AML-193 (cell line): Measurements from ENCODE around the gene ZNF160.
"Not testable (repeated sequence)": the region's sequence is repeated elsewhere in the genome, so short reads cannot be mapped to it uniquely, and the experiment has no call there.

Experiments
- DNase-seq, 2 experiments: peaks; one replicate each; lab custom pipeline; 2025; lab: John Stamatoyannopoulos, UW

ZNF160 gene

DNA sequence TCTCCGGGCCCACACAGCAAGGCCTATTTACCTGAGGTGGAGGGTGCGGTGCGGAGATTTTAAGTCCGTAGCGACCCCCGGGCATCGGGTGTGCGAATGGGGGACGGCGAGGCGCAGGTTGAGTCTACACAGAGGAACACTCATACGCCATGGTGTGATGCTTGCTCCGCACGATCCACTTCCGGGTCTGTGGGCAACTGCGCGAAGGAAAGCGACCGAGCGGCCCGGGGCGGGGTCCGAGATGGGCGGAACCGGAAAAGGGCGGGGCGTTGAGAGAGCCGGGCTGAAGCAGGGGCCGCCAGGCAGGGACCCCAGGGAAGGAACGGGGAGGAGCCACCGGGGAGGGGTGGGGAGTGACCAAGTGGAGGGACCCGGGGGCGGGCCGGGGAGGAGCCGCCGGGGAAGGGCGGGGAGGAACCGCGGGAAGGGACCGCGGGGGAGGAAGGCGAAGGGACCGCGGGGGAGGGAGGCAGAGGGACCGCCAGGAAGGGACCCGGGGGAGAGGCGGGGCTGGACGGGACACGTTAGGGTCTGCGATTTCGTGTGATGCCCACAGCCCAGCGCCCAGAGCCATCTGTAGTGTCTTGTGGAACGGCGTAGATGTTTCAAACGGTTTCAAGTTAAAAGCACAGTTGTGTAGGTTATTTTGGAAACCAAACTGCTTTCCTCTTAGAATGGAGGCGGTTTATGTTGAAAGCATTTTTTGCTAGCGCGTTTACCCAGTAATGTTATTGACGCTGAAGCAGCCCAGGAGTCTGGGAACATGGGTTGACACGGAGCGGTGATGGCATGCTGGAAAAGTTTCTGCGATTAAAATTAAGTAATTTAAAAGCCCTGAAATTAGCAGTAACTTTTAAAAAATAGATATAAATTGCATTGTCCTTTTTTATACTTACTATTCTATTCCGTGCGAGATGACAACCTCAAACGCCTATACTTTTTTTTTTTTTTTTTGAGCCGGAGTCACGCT is at the start of gene ZNF160:
TSS of gene ZNF160 (minus strand) at position 189 of the 970 bp plus-strand sequence. CDS start 17,146 bp downstream, outside the sequence.
- DNase-seq = peak; percentile 89

DNA sequence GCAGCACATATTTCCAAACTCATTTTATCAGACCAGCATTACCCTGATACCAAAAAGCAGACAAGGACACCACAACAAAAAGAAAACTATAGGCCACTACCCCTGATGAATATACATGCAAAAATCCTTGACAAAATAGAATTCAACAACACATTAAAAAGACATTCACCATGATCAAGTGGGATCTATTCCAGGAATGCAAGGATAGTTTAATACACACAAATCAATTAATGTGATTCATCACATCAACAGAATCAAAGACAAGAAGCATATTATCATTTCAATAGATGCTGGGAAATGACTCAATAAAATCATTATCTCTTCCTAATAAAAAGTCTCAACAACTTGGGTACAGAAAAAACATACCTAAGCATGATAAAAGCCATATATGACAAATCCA is 44.4 kb upstream of the ZNF160 start:
- DNase-seq = no peak

DNA sequence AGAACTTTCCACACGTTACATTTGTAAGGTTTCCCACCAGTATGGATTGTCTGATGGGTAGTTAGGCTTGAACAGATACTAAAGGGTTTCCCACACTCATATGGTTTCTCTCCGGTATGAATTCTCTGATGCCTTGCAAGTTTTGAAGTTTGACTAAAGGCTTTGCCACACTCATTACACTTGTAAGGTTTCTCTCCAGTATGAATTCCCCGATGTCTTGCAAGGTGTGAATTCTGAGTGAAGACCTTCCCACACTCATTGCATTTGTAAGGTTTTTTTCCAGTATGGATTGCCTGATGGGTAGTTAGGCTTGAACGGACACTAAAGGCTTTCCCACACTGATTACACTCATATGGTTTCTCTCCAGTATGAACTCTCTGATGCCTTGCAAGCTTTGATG is 37.1 kb upstream of the ZNF160 start:
- DNase-seq = no peak

DNA sequence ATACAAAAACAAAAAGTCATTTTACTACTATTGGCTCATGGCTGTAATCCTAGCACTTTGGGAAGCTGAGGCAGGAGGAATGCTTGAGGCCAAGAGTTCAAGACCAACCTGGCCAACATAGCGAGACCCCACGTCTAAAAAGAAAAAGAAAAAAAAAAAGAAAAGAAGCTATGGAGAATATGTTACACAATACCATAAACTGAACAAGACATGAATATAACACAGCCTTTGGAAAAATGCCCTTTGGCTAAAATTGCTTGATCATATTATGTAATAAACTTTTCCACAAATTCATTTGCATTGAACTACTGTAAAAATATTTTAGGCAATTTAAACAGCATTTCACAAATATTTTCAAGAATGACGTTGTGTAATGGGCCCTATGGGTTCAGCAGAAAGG is 33.2 kb upstream of the ZNF160 start:
- no peak for DNase-seq

DNA sequence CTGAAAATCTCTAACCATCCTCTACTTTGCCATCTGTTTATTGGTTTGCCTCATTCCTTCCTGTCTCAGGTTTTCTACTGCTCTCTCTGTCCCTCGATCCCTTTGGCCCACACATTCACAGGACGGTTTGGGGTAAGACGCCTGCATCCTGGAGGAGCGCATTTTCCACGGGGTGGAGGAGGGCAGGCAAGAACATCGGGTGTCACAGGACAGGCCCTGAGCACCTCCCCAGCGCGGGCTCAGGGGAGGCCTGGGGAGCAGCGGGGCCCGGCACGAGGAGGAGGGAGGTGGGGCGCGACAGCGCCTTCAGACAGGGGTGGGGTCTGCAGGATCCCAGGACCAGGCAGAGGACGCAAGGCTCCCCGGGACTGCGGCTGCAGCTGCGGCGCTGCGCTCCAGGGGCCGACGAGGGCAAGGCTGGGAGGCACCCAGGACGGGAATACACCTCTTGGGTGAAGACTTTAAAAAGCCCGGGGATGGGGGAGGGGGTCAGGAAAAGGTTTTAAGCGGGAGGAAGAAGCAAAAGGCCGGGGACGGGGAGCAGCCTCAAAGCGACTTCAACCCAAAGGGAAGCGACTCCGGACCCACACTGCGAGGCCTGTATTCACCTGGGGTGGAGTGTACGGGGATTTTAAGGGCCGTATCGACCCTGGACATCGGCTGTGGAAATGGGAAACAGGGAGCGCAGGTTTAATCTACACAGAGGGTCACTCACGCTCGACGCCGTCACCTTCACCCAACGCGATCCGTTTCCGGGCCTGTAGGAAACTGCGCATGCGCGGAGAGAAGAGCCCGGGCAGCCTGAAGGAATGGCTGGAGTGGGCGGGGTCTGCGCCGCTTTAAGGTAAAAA is 29.1 kb upstream of the ZNF160 start, which contains the start of gene ZNF415:
TSS of gene ZNF415 (minus strand) at position 770 of the 851 bp plus-strand sequence. CDS start 10,234 bp downstream, outside the sequence.
- peak; percentile 35 to 46 for DNase-seq

DNA sequence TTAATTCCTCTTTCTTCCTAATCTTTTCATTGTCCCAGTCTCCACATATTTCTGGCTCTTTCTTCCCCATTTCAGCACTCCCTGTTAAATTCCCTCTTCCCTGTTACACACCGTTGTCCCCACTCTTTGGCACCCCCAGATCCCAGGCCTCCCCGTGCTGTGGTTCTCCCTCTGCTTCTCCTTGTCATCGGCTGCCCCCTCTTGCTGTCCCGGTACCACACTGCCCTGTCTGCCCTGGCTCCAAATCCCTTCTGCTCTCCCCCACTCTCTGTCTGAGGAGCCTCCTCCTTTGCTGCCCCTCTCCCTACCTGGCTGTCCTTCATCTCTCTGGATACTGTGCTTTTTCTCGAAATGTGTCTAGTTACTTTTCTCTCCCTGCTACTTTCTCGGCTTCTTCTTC is 28.5 kb upstream of the ZNF160 start:
- DNase-seq = no peak

DNA sequence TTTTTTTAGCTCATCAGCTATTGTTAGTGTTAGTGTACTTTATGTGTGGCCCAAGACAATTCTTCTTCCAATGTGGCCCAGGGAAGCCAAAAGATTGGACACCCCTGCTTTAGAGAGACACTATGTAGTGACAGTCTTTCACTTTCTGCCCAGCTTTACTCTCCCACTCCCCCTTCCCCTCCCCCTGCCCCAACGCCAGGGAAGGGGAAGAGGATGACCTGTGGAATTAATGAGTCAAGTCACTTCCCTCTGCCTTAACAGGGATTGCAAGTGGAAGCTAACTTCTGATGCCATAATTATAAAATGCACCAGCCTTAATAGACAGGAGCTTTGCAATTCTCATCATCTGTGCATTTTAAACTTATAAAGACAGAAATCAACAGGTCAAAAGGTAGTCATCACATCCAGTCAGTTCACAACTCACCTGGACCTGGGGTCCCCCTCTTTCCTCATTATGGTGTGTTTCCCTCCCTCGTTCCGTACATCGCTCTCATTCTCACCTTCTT is 27.9 kb upstream of the ZNF160 start:
- DNase-seq = peak in 1 of 2 experiments; percentile 5

DNA sequence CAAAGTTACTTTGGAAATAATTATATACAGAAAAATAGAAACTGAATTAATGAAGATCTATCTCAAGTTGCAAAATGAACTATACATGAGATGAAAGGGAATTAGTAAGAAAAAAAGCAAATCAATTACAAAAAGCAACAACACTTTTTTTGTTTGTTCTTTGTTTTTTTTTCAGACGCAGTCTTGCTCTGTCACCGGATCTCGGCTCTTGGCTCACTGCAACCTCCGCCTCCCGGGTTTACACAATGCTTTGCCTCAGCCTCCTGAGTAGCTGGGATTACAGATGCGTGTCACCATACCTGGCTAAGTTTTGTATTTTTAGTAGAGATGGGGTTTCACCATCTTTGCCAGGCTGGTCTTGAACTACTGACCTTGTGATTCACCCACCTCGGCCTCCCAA is 27.3 kb upstream of the ZNF160 start:
- no peak for DNase-seq

DNA sequence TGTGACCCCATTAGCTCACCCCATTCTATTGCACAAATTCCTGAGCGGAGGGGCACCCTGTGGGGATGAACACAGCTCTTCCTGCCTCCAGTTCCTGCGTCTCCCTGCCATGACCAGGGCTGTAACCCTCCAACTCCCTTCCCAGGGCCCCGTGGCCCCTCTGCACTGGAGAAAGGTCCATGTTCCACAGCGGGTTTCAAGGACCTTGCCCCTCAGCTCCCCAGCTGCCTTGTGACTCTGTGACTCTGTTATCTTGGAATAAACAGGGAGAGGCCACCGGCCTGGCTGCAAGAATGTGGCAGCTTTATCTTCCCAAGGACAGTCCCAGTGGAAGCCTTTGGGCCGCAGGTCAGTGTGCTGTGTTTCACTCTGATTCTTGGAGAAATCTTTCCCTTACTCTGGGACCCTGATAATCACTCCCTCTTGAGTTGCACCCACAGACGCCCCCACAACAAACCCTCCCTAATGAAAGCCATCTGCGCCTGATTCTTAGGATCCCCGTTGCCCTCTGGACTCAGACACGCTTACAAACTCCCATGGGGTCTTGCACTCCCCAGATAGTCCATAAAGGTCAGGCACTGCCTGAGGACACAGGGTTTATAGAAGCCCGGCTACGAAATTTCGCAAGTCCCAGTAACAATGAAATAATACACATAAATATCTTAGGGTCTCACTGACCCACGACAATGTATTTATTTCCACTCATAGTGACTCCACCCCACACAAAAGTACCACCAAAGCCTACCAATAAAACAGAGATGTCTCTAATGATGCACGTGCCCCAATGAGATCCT is 23.7 kb upstream of the ZNF160 start:
- DNase-seq = not testable (repeated sequence)

DNA sequence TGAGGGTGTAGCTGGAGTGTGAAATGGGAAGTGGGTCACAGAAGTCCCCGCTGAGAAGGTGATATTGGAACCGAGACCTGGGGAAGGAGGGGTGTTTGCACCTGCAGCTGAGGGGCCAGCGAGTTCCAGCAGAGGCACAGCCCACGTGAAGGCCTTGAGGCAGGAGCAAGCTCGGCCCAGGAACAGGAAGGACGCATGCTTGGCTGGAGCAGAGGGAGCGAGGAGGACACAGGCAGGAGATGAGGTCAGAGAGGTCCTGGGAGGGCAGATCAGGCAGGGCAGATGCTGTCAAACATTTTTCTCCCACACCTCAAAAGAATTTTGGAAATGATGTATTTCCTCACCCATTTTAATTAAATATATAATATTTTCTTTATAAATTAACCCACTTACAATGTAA is 20.2 kb upstream of the ZNF160 start:
- no peak for DNase-seq

DNA sequence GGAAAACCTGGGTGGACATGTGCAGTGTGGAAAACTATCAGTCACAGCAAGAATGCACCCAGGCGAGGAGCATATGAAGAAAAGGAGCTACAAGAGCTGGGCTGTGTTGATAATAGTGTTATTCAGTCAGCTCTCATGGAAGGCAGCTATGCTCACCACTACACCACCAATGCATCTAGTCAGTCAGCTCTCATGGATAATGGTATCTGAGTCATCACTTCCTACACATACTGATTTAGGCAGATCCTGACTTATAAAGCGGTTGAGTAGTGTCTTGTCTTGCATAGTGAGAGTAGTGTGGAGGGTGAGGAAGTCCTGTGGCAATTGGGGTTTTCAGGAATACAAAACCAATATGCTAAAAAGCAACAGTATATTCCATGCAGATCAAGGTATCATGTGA is 9.1 kb upstream of the ZNF160 start:
- DNase-seq = no peak

DNA sequence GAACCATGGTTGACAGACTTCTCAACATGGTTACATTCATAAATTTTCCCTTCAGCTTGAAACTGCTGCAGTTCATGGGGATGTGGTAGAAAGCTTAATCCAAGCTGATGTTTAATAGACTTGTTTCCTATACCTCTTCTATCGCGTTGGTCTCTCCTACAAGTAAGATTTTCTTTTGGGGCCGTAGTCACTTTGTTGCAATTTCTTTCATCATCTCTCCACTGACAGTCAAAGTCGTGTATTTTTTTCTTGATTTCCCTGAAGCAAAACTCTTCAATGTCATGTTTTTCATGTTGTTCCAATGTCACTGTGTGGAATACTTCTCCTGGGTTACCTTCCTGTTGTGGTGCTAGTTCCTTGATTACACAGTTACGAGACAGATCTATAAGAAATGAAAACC is 6.3 kb upstream of the ZNF160 start:
- DNase-seq = no peak

DNA sequence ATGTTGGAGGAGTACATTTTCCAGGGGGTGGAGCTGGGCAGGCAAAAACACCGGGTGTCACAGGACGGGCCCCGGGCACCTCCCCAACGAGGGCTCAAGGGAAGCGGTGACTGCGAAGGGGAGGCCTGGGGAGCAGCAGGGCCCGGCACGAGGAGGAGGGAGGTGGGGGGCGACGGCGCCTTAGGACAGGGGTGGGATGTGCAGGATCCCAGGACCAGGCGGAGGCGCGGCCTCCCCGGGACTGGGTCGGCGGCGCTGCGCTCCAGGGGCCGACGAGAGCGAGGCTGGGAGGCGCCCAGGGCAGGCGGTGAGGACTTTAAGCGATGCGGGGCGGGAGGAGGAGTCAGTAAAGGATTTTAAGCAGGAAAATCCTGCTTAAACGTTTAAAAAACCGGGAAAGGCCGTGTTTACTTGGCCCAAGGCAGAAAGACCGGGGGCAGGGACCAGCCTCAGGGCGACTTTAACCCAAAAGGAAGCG is 427 bp downstream of the ZNF160 start:
- DNase-seq = peak in 1 of 2 experiments; percentile 9

DNA sequence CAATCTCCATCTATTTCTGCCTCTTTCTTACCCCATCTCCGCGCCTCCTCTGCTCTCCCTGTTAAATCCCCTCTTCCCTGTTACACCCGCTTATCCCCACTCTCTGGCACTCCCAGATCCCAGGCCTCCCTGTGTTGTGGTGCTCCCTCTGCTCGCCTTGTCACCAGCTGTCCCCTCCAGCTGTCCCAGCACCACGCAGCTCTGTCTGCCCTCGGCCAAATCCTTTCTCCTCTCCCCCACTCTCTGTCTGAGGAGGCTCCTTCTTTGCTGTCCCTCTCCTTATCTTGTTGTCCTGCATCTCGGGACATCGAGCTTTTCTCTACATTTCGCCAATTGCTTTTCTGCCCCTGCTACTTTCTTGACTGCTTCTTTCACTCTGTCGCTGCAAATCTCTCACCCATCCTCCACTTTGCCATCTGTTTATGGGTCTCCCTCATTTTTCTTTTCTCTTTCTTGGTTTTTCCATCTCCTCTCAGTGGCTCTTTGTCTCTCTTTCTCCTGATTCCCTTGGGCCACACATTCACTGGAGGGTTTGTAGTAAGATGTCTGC is 941 bp downstream of the ZNF160 start:
- DNase-seq = no peak

DNA sequence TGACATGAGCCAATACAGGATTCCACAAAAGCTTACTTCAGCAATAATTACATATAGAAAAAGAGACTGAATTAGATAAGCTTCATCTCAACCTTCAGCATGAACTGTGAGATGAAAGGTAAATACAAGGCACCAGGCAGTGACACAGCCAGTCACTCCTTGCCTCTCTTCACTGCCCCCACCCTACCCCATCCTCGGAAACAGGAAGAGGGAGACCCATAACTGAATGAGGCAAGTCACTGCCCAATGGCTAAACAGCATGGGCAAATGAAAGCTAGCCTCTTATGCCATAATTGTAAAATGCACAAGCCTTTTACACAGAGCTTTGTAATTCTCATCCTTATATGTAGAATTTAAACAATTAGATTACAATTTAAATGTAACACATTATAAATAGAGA is 1.7 kb downstream of the ZNF160 start:
- peak; percentile 29 to 58 for DNase-seq

DNA sequence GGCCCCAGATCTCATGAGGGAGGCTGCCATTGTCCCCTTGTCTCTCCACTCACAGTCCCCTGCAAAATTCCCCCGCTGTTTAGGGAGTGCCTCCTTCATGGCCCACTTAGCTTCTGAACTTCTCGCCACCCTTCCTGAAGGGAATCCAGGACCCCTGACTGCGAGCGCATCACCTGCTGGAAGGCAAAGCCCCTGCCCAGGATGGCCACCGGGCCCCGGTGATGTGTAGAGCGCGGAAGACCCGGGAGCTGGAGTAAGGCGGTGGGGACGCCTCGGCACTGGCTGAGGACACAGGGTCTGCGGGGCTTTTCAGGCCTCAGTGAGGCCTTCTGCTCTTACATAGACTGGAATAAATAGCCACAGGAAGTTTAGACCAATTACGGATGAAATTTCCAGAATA is 4.7 kb downstream of the ZNF160 start:
- not testable (repeated sequence) for DNase-seq

DNA sequence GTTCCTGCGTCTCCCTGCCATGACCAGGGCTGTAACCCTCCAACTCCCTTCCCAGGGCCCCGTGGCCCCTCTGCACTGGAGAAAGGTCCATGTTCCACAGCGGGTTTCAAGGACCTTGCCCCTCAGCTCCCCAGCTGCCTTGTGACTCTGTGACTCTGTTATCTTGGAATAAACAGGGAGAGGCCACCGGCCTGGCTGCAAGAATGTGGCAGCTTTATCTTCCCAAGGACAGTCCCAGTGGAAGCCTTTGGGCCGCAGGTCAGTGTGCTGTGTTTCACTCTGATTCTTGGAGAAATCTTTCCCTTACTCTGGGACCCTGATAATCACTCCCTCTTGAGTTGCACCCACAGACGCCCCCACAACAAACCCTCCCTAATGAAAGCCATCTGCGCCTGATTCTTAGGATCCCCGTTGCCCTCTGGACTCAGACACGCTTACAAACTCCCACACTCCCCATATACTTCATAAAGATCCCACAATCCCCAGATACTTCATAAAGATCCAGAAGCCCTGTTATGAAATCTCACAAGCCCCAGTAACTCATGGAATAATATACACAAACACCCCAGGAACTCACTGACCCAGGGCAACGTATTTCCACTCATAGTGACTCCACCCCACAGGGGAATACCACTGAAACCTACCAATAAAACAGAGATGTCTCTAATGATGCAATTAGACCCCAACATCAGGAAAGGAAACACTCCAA is 6.1 kb downstream of the ZNF160 start:
- DNase-seq = not testable (repeated sequence)

DNA sequence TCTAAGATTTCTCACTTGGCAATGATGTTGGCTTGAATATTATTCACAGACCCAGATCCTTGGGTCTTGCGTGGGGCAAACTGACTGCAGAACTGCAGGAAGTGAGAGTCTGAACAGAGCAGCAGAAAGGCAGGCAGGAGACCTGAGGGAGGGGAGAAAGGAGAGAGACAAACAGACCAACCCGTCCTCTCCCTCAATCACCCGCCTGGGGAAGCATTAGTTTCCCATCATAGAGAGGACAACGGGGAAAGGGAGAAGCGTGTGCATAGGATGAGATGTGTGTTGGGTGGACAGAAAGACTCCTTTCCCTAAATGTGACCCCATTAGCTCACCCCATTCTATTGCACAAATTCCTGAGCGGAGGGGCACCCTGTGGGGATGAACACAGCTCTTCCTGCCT is 6.6 kb downstream of the ZNF160 start:
- DNase-seq = not testable (repeated sequence)

DNA sequence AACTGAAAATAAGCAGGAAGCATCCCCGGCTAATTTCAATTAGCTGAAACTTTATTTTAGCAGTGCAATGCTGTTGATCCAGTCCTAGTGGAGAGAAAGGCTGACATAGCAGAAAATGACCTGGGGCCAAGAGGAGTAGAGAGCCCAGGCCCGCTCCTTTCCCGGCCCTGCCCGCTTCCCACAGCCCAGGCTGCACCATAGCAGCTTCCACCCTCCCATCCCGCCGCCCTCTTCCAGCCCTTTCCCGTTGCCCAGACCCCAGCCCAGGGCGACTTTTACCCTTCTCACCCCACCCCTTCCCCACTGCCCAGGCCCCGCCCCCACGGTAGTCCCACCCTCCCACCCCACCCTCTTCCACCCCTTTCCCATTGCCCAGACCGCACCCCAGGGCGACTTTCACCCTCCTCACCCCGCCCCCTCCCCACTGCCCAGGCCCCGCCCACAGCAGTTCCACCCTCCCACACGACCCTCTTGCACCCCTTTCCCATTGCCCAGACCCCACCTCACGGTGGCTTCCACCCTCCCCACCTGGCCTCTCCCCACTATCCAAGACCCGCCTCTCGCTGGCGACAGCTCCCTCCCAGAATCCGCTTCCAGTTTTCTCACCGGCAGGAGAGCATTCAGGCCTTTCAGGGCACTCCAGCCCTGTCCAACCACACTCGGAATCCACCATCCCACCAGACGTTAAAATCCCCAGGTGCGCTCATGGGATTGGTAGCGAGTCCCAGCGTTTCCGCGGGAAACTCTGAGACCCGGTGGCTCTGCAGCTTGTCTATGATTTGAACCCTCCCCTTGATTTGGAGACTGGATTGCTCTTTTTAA is 8.3 kb downstream of the ZNF160 start:
- DNase-seq = no peak

DNA sequence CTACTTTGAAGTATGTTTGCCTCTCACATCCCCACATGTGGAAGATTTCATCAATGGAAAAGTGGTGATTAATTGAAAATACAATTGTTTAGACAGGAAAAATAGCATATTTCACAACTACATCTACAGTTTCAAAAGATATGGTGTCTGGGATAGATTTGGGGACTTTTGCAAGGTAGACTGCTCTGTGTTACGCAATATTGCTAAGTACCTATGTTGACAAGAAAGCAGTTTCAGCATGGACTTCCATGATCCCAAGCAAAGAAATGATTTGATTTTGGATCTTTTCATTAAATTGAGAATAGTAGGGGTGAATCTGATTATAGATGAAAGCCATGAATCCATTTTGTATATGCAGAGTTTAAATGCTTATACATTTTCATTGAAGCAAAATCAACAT is 10.5 kb downstream of the ZNF160 start:
- no peak for DNase-seq
